Measurements from ENCODE around the gene PRMT5.

Gene PRMT5

DNA sequence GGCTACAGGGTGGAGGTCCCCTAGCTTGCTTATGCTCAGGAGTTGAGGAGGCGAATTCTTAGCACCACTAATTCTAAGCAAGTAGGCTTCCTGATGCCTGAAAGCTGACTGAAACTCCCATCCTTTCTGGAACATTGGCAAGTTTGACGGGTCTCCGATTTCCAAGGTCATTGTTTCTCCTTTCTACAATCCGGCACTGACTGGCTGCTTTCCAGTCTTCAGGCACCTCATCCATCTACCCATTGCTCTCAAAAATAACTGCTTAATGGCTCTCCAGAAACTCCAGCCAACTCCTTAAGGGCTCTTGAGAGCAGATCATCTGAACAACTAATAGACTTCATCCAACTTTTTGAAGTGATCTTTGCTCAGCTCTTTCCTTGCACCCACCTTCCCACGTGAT, 32.8 kb downstream of the PRMT5 start:
- no peak for DNase-seq

DNA sequence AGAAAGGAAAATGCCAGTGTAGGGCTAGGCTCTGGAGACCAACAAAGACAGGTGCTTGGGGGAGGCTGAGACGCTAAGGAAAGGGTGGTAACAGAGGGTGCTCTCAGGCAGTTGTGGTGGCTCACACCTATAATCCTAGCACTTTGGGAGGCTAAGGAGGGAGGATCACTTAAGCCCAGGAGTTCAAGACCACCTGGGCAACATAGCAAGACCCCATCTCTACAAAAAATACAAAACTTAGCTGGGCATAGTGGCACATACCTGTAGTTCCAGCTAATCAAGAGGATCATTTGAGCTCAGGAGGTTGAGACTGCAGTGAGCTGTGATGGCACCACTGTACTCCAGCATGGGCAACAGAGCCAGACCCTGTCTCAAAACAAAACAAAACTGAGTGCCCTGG, 33.8 kb downstream of the PRMT5 start:
- no peak for DNase-seq

DNA sequence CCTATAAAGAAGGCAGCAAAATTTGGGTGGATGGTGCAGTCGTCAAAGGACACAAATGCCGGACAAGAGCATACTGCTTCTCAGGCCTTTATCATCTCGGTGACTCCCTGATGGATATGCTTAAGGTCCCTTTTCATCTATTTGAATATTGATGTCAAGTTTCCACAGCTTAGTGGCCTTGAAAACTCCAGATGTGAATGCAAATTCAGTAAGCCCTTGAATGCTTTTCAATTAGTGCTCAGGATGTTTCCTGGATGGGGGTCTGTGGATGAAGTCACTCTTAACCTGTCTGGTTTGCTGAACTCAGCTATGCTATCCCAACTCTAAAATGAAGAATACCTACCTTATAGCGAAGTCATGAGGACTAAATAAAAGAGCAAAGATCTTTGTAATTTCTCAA, 35.5 kb downstream of the PRMT5 start:
- DNase-seq = no peak

DNA sequence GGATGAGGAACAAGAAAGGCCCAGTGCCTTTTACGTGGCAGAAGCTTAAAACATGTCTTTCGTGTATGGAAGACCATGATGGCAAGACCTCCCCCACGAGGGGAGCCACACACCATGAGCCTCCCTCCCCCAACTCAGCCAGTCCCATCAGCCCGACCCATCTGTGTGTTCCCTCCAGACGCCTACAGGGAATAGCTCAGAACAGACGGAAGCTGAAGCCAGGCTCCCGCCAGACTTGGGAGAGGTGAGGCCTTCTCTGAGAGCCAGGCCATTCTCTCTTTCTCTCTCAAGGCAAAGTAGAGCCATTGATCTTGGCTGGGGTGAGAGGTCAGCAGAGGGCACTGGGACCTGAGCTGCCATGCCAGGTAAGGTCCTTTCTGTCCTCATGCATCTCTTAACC, 36.7 kb downstream of the PRMT5 start:
- DNase-seq = no peak

DNA sequence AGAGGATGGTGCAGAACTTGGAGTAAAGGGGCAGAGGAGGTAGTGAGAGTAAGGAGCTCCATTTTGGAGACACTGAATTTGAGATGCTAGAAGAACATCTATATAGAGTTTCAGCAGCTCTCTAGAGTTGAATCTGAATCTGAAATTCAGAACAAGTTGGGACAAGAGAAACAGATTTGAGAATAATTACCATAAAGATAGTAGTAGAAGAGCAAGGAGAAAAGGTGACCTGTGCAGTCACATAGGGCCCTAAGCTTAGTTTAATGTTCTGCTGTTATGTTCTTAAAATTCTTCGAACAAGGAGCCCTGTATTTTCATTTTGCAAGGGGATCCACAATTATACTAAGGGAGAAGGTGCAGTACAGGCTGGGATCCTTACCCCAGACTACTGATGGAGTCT, 38.8 kb downstream of the PRMT5 start:
- no peak for DNase-seq

DNA sequence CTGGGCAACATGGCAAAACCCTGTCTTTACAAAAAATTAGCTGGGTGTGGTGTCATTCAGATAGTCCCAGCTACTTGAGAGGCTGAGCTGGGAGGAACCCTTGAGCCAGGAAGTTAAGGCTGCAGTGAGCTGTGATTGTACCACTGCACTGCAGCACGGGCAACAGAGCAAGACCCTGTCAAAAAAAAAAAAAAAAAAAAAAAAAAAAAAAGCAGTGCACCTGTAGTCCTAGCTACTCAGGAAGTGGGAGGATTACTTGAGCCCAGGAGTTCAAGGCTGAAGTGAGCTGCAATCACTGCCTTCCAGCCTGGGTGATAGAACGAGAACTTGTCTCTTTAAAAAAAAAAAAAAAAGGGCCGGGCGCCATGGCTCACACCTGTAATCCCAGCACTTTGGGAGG, 40.5 kb downstream of the PRMT5 start:
- DNase-seq = no peak

DNA sequence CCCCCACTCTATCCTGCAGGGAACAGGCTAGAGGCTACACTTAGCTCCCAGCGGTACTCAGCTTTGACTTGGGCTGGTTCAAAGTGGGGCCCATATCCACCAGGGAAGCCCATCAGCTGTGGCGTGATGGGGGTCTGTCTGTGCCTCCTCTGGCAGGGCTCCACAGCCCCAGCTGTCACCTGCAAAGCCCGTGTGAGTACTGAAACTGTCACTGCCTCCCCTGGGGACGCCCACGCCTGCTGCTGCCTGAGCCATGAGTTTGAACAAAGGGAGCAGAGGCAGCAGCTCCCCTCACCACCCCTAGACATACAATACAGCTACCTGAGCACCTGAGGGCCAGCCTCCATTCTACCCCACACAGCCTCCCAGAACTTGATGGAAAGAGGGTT, 41.2 kb downstream of the PRMT5 start:
- DNase-seq = no peak

DNA sequence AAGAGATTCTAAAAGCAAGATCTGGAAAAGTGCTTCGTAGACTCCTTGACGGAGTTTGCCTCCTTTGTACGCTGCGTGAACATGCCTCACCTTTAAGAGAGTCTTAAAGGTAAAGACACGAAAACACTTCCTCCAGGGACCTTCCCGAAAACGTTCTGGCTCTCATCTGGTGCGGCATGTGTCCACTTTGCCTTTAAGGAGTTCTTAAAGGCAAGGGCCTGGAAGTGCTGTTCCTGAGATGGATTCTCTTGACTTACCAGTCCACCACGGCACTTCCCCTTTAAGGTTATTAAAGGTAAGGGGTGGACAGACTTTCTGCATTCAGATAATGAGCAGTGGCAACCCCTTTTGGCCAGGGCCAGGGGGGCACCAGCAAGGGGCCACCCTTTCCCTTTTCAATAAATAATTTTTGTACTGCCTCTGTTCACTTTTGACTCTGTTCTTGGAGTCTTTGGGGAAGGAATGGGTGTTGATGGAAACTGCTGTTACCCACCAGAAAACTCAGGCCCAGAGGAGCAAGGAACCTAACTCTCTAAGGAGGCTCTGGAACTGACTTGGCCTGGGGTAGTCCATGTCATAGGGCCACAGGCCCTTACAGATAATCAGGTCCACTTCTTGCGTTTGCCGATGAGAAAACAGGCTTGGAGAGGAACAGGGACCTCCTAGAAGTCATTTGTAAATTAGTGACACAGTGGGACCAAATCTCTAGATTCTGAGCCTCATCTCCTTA, 41.8 kb downstream of the PRMT5 start:
- peak; percentile 97 for DNase-seq

DNA sequence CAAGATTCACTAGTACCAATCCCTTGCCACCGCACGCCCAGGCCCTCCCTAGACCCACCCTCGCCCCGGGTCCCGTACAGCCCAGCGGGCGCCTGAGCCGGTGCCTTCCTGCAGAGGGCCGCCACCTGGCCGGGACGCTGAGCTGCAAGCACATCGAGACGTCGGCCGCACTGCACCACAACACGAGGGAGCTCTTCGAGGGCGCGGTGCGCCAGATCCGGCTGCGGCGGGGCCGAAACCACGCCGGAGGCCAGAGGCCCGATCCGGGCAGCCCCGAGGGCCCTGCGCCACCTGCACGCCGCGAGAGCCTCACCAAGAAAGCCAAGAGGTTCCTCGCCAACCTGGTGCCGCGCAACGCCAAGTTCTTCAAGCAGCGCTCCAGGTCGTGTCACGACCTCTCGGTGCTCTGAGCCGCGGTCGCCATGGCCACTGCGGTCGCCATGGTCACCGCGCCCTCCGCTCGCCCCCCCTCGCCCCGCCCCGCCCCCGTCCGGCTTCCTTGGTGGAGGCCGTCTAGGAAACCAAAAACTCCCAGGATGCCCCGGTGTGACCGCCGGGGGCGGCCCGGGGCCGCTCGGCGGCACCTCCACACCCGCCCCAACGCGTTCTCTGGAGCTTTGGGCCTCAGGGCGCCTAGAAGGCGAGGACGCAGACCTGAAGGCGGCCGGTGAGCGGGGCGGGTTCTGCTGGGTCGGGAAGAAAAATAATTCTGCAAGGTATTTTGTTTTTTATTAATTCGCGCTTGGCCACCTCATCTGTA, 42.5 kb downstream of the PRMT5 start:
- peak; percentile 91 for DNase-seq

DNA sequence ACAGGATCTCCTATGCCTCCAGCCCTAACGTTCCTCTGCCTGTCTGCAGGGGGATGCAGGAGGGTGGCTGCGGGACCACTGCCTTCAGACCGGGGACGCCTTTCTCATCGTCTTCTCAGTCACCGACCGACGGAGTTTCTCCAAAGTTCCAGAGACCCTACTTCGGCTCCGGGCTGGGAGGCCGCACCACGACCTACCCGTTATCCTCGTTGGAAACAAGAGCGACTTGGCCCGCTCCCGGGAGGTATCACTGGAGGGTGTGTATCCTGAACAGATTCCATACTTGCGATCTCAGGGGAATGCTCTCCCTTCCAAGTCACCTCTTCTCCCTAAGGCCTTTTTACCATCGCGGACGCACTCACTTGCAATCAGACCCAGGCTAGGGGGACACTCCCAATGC, 43.2 kb downstream of the PRMT5 start:
- no peak for DNase-seq

DNA sequence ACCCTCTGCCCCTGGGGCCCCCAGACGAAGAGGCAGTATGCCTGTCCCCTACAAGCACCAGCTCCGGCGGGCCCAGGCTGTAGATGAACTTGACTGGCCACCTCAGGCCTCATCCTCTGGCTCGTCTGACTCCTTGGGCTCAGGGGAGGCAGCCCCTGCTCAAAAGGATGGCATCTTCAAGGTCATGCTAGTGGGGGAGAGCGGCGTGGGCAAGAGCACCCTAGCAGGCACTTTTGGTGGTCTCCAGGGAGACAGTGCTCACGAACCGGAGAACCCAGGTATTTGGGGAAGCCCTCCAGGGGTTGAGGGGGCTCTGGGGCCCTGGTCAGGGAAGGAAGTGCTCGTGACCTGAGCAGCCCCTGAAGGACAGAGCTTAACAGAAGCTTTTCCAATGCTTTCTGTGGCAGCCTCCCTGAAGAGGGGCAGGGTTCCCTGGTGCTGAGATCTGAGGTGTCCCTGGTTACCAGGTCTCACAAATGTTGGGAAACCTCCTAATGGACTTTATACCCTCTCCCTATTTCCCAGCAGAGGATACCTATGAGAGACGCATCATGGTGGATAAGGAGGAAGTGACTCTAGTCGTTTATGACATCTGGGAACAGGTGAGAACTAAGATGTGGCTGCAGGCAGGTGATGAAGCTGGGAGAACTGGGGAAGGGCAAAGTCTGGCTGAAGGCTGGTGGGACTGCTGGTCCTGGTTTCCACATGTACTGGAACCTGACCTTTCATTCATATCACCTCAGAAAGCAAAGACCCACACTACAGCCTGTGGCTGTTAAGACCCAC, 44.2 kb downstream of the PRMT5 start:
- DNase-seq = no peak

DNA sequence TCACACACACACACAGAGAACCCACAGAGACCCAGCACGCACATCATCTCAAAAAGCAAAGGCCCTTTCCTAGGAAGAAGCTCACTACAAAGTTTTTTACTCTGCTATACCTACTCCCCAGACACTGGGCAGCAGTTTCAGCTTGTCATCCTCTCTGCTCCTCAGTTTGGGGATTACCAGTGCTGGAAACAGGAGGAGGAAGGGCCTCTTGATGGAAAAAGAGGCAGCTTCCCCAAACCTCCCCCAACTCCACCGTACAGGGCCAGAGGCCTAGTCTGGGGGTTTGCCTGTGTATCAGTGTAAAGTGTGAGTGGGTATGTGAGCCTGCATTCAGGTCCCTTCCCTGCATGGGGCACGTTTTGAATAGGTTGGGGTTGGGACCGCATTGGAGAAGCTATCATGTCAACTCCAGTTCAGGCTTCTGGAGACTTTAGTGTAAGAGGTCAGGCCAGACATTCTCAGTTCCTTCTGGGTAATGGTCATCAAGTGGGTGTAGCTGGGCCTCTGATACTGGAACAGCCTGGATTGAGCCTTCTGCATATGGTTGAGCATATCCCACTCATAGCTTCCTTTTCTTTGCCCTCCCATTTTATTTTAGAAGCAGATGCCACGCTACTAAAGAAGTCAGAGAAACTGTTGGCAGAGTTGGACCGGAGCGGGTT, 45.0 kb downstream of the PRMT5 start:
- no peak for DNase-seq

DNA sequence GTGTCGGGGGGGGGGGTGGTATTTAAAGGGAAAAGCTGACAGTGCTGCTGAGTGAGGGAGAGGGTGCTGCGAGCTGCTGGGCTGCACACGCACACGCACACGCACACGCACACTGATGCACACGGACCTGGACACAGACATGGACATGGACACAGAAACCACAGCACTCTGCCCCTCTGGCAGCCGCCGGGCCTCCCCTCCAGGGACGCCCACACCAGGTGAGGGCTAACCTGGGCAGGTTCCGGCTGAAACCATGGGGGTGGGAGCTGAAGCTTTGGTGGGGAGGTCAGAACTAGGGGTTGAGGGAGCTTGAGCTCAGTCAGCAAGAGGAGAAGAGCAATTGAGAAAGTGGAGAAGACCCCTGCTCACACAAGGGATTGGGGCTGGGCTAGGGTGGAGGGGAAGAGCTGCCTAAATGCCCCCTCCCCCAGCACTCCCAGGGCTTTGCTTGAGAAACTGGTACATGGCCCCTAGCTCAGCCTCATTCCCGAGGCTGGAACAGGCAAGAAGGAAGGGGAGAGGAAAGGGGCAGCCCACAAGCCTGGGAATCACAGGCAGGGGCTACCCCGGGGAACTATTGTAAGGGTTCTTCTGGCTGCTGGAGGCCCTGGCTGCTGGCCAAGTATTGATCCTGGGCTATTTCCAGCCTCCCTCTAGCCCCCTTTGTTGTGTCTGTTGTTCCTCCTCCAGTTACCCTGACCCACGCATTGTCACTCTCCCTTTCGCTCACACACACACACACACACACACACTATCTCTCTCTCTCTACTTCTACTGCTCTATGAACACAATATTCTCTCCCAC, 45.8 kb downstream of the PRMT5 start, which contains the start of gene REM2:
Gene REM2 (plus strand): TSS at position 50 of the 804 bp plus-strand sequence. CDS start 66 bp downstream, at position 116.
- peak; percentile 24 for DNase-seq

DNA sequence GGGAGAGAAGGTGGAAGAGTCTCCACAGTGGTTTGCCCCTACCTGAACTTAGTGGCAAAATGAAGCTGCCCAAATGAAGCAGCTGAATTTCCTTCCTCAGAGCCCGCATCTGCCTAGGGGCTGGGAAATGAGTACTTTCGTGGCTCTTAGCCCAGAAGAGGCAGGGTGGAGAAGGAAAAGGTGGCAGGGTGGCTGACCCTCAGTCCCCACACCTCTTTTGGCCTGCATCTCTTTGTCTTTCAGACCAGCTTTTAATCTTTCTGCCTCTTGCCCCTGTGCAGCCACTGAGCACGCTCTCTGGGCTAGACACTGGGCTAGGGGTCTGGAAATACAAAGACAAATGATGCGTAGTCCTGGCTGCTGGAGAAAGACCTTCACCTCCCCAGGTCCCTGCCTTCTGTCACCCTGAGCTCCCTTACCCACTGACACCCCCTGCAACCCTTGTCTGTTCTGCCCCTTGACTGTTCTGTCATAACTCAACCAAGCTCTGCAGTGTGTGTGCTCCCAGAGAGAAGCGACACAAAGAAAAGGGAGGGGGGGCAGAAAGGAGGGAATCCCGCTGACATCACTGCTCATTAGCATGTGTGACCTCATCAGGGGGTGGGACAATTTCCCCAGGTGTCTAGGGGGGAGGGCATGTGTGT, 46.5 kb downstream of the PRMT5 start:
- peak; percentile 56 for DNase-seq

DNA sequence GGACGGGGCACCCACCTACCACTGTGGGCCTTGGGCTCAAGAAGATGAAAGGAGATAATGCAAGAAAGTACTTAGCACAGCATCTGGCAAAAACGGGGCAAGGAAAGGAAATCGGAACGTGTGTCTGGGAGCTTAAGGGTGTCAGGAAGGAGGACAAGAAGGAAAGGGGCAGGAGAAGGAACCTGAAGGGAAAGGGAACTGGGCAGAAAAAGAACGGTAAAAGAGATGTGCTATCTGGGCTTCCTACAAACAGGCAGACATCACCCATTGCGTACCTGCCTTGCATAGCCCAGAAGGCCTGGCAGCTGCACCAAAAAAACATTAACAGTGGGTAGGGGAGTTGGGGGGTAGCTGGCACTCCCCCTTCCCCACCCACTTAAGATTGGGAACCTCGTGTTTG, 47.1 kb downstream of the PRMT5 start:
- DNase-seq = no peak

DNA sequence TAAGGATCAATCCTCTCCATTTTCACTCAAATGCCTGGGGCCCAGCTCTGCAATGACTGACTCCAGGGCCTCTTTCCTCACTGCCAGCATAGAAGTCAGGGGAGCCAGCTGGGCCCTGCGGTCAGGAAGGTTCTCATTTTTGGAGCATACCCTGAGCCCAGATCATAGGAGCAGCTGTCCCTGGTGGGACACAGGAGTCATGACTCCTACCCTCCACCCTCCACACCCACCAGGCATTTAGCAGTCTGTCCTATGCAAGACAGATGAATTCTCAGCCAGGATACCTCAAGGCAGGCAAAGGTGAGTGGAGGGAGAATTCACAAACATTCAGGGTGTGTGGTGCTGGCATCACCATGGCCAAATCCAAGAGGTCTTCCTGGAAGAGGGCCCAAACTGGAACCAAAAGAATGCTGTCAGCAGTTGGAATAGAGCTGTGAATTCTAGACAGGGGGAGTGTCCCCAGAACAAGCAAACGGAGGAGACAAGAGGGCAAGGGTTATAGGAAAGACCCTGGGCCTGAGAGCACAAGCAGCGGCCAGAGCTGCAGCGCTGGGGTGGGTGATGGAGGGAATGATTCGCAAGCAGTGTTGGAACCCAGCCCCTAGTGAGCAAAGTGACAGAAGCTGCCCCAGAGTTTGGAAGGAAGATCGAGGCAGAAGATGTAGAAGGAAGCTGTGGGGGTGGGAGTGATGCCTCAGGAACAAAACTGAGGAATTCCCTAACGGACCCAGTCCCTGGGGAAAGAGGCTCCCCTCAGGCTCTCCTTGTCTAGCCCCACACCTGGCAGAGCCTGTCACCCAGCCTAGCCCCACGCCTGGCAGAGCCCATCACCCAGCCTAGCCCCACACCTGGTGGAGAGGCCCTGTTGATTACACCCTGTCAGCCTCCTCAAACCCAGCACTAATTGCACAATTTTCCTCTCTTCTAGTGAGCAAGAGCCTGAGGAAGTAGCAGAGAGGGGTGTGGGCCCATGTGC, 50.6 kb downstream of the PRMT5 start:
- DNase-seq = no peak

DNA sequence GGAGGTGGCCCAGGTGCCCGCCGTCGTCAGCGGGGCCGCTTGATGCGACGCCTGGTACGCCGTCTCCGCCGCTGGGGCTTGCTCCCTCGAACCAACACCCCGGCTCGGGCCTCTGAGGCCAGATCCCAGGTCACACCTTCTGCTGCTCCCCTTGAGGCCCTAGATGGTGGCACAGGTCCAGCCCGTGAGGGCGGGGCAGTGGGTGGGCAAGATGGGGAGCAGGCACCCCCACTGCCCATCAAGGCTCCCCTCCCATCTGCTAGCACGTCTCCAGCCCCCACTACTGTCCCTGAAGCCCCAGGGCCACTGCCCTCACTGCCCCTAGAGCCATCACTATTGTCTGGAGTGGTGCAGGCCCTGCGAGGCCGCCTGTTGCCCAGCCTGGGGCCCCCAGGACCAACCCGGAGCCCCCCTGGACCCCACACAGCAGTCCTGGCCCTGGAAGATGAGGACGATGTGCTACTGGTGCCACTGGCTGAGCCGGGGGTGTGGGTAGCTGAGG, 52.1 kb downstream of the PRMT5 start:
- no peak for DNase-seq

DNA sequence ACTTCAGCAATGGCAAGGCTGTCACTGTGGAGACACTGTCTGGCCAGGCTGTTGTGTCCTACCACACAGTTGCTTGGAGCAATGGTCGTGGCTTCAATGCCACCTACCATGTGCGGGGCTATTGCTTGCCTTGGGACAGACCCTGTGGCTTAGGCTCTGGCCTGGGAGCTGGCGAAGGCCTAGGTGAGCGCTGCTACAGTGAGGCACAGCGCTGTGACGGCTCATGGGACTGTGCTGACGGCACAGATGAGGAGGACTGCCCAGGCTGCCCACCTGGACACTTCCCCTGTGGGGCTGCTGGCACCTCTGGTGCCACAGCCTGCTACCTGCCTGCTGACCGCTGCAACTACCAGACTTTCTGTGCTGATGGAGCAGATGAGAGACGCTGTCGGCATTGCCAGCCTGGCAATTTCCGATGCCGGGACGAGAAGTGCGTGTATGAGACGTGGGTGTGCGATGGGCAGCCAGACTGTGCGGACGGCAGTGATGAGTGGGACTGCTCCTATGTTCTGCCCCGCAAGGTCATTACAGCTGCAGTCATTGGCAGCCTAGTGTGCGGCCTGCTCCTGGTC, 53.3 kb downstream of the PRMT5 start:
- DNase-seq = no peak

DNA sequence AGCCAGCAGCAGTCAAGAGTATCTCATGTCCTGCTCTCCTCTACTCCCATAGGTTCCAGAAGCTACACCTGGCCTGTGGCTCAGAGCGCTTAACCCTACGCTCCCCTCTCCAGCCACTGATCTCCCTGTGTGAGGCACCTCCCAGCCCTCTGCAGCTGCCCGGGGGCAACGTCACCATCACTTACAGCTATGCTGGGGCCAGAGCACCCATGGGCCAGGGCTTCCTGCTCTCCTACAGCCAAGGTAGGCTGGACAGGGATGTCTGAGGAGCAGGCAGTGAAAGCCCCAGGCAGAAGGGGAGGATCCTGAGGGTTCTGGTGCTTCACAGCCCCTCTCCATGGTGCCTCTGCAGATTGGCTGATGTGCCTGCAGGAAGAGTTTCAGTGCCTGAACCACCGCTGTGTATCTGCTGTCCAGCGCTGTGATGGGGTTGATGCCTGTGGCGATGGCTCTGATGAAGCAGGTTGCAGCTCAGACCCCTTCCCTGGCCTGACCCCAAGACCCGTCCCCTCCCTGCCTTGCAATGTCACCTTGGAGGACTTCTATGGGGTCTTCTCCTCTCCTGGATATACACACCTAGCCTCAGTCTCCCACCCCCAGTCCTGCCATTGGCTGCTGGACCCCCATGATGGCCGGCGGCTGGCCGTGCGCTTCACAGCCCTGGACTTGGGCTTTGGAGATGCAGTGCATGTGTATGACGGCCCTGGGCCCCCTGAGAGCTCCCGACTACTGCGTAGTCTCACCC, 54.0 kb downstream of the PRMT5 start:
- no peak for DNase-seq

Measured in NCI-H1105 (cell line).